IMR-90 (cell line): Measurements from ENCODE around the gene STAT5B. TPM values are rescaled to one million over a fixed set of nuclear protein-coding genes. Genes with fewer than 3 reads are reported as not detected.
A peak's percentile ranks its signal among the peaks of the same experiment; 100 is the strongest.

Experiments
- ATAC-seq: fragments of 200-7000 bp; cut with Tn5 transposase; 2 replicates; pipeline ENCODE4 v1.9.1; 2020; ENCODE audit warnings: low read depth, mild to moderate bottlenecking, moderate library complexity
- BruUV-seq: library from RNA; stranded (reverse); fragments of 400-500 nt; replicated peaks from 2 replicates; lab custom pipeline; 2021; lab: Mats Ljungman, UMichigan
- CTCF ChIA-PET: fragments of 300-600 bp; formaldehyde crosslinking; extraction: SDS; loops from one replicate; lab custom pipeline; 2021; ENCODE audit warnings: antibody characterized with exemption; lab: Yijun Ruan, JAX
- POLR2A ChIA-PET: fragments of 300-600 bp; sonication (Branson Sonifier 250); formaldehyde crosslinking; loops from one replicate; lab custom pipeline; 2022; ENCODE audit warnings: antibody characterized with exemption; ENCODE audit not compliant: unreplicated experiment; lab: Charles Lee
- DNase-seq: peaks from one replicate; pipeline ENCODE4 v3.0.0; 2013
- H2AFZ ChIP-seq: replicated peaks from 2 replicates; pipeline ENCODE3; 2013; ENCODE audit warnings: low read length, mild to moderate bottlenecking; ENCODE audit not compliant: poor library complexity
- H2AK5ac ChIP-seq: 2 replicates; pipeline ENCODE4 v1.6.1; 2013; ENCODE audit warnings: low read depth, low read length, inconsistent platforms
- H2AK9ac ChIP-seq: replicated peaks from 2 replicates; pipeline ENCODE3; 2013; ENCODE audit warnings: mild to moderate bottlenecking, low read depth, low read length, moderate library complexity; ENCODE audit not compliant: poor library complexity
- H2BK120ac ChIP-seq: 2 replicates; pipeline ENCODE4 v1.6.1; 2013; ENCODE audit warnings: low read depth, low read length, inconsistent platforms
- H2BK15ac ChIP-seq: 3 replicates; pipeline ENCODE4 v1.6.1; 2013; ENCODE audit warnings: low read depth, low read length, inconsistent platforms
- H2BK20ac ChIP-seq: 2 replicates; pipeline ENCODE4 v1.6.1; 2013; ENCODE audit warnings: low read depth, mild to moderate bottlenecking, inconsistent platforms, low read length, moderate library complexity
- H2BK5ac ChIP-seq: 2 replicates; pipeline ENCODE4 v1.6.1; 2013; ENCODE audit warnings: mild to moderate bottlenecking, low read depth, low read length, inconsistent platforms; ENCODE audit not compliant: poor library complexity, severe bottlenecking
- H3K14ac ChIP-seq: replicated peaks from 2 replicates; pipeline ENCODE4 v1.6.1; 2013; ENCODE audit warnings: low read depth, low read length, inconsistent platforms
- H3K18ac ChIP-seq: 2 replicates; pipeline ENCODE4 v1.6.1; 2013; ENCODE audit warnings: low read depth, low read length, control low read depth
- H3K23ac ChIP-seq: 2 replicates; pipeline ENCODE4 v1.6.1; 2013; ENCODE audit warnings: low read depth, low read length, inconsistent platforms
- H3K27ac ChIP-seq: 2 replicates; pipeline ENCODE4 v1.5.1; 2013; ENCODE audit warnings: mild to moderate bottlenecking, control low read depth, low read length; ENCODE audit not compliant: insufficient read depth
- H3K27me3 ChIP-seq: 2 replicates; pipeline ENCODE4 v1.6.1; 2013; ENCODE audit warnings: low read length; ENCODE audit not compliant: control insufficient read depth, insufficient read depth
- H3K36me3 ChIP-seq: 2 replicates; pipeline ENCODE4 v1.6.1; 2013; ENCODE audit warnings: low read length, mixed read lengths; ENCODE audit not compliant: control insufficient read depth, insufficient read depth
- H3K4ac ChIP-seq: 2 replicates; pipeline ENCODE4 v1.6.1; 2013; ENCODE audit warnings: low read depth, low read length, inconsistent platforms
- H3K4me1 ChIP-seq: 2 replicates; pipeline ENCODE4 v1.6.1; 2013; ENCODE audit warnings: low read length, mixed read lengths; ENCODE audit not compliant: control insufficient read depth, insufficient read depth
- H3K4me2 ChIP-seq: 2 replicates; pipeline ENCODE4 v1.6.1; 2013; ENCODE audit warnings: low read depth, mild to moderate bottlenecking, control low read depth, low read length, moderate library complexity
- H3K4me3 ChIP-seq: 2 replicates; pipeline ENCODE4 v1.5.1; 2013; ENCODE audit warnings: low read depth, mild to moderate bottlenecking, control low read depth, low read length, moderate library complexity; ENCODE audit not compliant: insufficient read depth
- H3K56ac ChIP-seq: 2 replicates; pipeline ENCODE4 v1.6.1; 2013; ENCODE audit warnings: low read length, inconsistent platforms; ENCODE audit not compliant: insufficient read depth; ENCODE audit errors: extremely low read depth
- H3K79me1 ChIP-seq, 2 experiments: 2 replicates each; pipeline ENCODE4 v1.6.1; 2013; ENCODE audit warnings: low read length in 2 of 2, inconsistent platforms in 1 of 2, low read depth in 1 of 2
- H3K9ac ChIP-seq: 2 replicates; pipeline ENCODE4 v1.6.1; 2013; ENCODE audit warnings: low read depth, low read length, control low read depth
- H3K9me1 ChIP-seq: 2 replicates; pipeline ENCODE4 v1.6.1; 2013; ENCODE audit warnings: low read length, inconsistent platforms; ENCODE audit not compliant: insufficient read depth
- H3K9me3 ChIP-seq: 2 replicates; pipeline ENCODE4 v1.6.1; 2013; ENCODE audit warnings: low read length; ENCODE audit not compliant: control insufficient read depth, insufficient read depth
- H4K20me1 ChIP-seq: 2 replicates; pipeline ENCODE4 v1.6.1; 2013; ENCODE audit warnings: low read length, inconsistent platforms; ENCODE audit not compliant: insufficient read depth
- H4K5ac ChIP-seq: 2 replicates; pipeline ENCODE4 v1.6.1; 2013; ENCODE audit warnings: mild to moderate bottlenecking, low read depth, low read length, control low read depth
- H4K8ac ChIP-seq, 2 experiments: 2 replicates each; pipeline ENCODE4 v1.6.1; 2013; ENCODE audit warnings: low read depth in 2 of 2, low read length in 2 of 2, control low read depth in 1 of 2, inconsistent platforms in 1 of 2
- H4K91ac ChIP-seq: 2 replicates; pipeline ENCODE4 v1.6.1; 2013; ENCODE audit warnings: low read depth, low read length, inconsistent platforms; ENCODE audit not compliant: insufficient read depth
- CEBPB ChIP-seq: IDR thresholded peaks from 2 replicates; pipeline ENCODE4 v1.6.1; 2012; ENCODE audit warnings: low read depth, low read length, improper control_type of control experiment
- CHD1 ChIP-seq: IDR thresholded peaks from 2 replicates; pipeline ENCODE4 v1.6.1; 2012; ENCODE audit warnings: low read depth, low read length, improper control_type of control experiment
- MAZ ChIP-seq: IDR thresholded peaks from 2 replicates; pipeline ENCODE4 v1.6.1; 2012; ENCODE audit warnings: low read depth, mild to moderate bottlenecking, low read length, improper control_type of control experiment, moderate library complexity, borderline replicate concordance
- MXI1 ChIP-seq: IDR thresholded peaks from 2 replicates; pipeline ENCODE4 v1.6.1; 2012; ENCODE audit warnings: low read depth, mild to moderate bottlenecking, low read length, moderate library complexity, borderline replicate concordance
- NFE2L2 ChIP-seq: fragments of 150-350 bp; IDR thresholded peaks from 2 replicates; pipeline ENCODE4 v1.6.1; 2016; ENCODE audit warnings: low read depth, mild to moderate bottlenecking, low read length
- RAD21 ChIP-seq: IDR thresholded peaks from 2 replicates; pipeline ENCODE4 v1.6.1; 2012; ENCODE audit warnings: low read length, improper control_type of control experiment
- RCOR1 ChIP-seq: IDR thresholded peaks from 2 replicates; pipeline ENCODE4 v1.6.1; 2012; ENCODE audit warnings: mild to moderate bottlenecking, low read length, improper control_type of control experiment; ENCODE audit not compliant: insufficient replicate concordance
- RFX5 ChIP-seq: IDR thresholded peaks from 2 replicates; pipeline ENCODE4 v1.8.0; 2012; ENCODE audit warnings: low read depth, mild to moderate bottlenecking, low read length, moderate library complexity
- SMC3 ChIP-seq: fragments of 150-350 bp; IDR thresholded peaks from 2 replicates; pipeline ENCODE4 v1.6.1; 2016; ENCODE audit warnings: low read depth, mild to moderate bottlenecking, antibody characterized with exemption, low read length, moderate library complexity
- WGBS, 2 experiments: methylation state at CpG; one replicate each; pipeline versions ENCODE4 v1.1.5 to v1.1.7; 2013; ENCODE audit warnings: missing lambda C conversion rate in 2 of 2; ENCODE audit not compliant: insufficient read length in 1 of 2; ENCODE audit errors: extremely low coverage in 2 of 2; 5-methylcytosine and 5-hydroxymethylcytosine counted together
- dilution Hi-C: fragments of 300-500 bp; cut with HindIII; formaldehyde crosslinking; loops from one replicate; pipeline ENCODE4 v1.14.3; 2018; ENCODE audit warnings: low sequenced_read_pairs; ENCODE audit not compliant: unreplicated experiment
- in situ Hi-C: fragments of 300-500 bp; cut with MboI; formaldehyde crosslinking; loops from 3 replicates; pipeline ENCODE4 v1.14.3; 2019; ENCODE audit warnings: low sequenced_read_pairs, inconsistent platforms, mixed read lengths
- intact Hi-C: fragments of 100-400 bp; cut with micrococcal nuclease; formaldehyde crosslinking; loops from 2 replicates; pipeline ENCODE4 v1.10.0; 2022
- polyA plus RNA-seq, 3 experiments: library from polyadenylated mRNA; depleted of rRNA; stranded (reverse); fragments of >200 nt; gene quantifications; 2 replicates each; pipeline ENCODE4 v1.2.3, GENCODE V29; 2012; ENCODE audit warnings: low replicate concordance in 1 of 3
- total RNA-seq: library from RNA; depleted of rRNA; stranded (reverse); fragments of >200 nt; gene quantifications from 2 replicates; pipeline ENCODE4 v1.2.3, GENCODE V29; 2012
- TF ChIP-seq, protein P1 (sequence below): fragments of 150-350 bp; IDR thresholded peaks from 2 replicates; pipeline ENCODE4 v1.6.1; 2017; ENCODE audit warnings: mild to moderate bottlenecking, antibody characterized with exemption, low read length, low read depth
- TF ChIP-seq, protein P2 (sequence below): fragments of 150-350 bp; IDR thresholded peaks from 2 replicates; pipeline ENCODE4 v1.6.1; 2016; ENCODE audit warnings: low read depth, mild to moderate bottlenecking, low read length, moderate library complexity, borderline replicate concordance
- TF ChIP-seq, protein P3 (sequence below): conservative IDR thresholded peaks from 2 replicates; pipeline ENCODE4 v1.5.1; 2012; ENCODE audit warnings: mild to moderate bottlenecking, low read depth, low read length, improper control_type of control experiment

Gene STAT5B
- total and polyA plus RNA-seq, 2 of the 4 experiments (the other 2 are of a cell fraction): 24.4 to 29.6 TPM

DNA sequence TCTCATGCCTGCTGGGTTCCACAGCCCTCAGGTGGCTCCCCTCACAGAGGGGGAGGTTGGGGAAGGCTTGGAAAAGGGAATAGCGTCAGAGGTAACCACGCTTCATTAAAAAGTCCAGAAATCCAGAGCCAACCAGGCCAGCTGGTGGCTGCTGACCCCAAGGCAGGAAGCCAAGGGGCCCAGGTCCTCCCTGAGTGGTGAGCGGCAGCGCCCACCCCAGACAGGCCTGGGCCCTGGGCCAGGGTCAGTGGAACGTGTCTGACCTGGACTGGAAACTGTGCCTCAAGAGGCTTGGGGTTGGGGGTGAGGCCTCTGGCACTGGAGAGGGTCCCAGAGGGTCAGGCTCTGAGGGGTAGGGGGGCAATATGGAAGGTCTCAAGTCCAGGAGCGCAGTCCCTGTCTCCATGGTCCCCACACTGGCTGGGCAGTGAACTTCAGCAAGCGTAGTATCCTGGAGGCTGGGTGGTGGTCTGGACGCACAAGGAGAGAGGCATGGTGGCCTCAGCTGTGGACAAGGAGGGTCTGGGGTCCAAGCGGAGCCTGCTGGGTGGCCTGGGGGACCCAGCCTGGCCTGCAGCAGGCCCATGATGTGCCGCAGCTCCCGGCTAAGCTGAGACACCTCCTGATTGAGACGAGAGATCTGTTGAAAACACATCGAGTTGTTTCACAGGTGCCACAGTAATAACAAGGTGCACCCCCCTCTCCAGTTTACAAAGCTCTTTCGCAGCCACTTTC, 116.2 kb downstream of the STAT5B start:
- DNase-seq (no peak), ATAC-seq (no peak)
- no peak overlapping the region for H3K4ac ChIP-seq
- in situ Hi-C loops (no loop called here), dilution Hi-C loops (no loop called here), intact Hi-C loops (no loop called here)
- no peak overlapping the region for H2BK15ac ChIP-seq
- no peak overlapping the region for H3K9ac ChIP-seq
- H2BK5ac ChIP-seq: no peak overlapping the region
- no peak overlapping the region for H2BK20ac ChIP-seq
- H3K18ac ChIP-seq: no peak overlapping the region
- no peak overlapping the region for H4K91ac ChIP-seq
- no peak overlapping the region for H3K14ac ChIP-seq
- no peak overlapping the region for H3K27ac ChIP-seq
- no TSS peak for BruUV-seq
- no peaks in the 10 kb centered on the region for H3K27me3 ChIP-seq
- no peak overlapping the region for H2AK9ac ChIP-seq
- no peak overlapping the region for H3K4me3 ChIP-seq
- ChIA-PET CTCF (no interaction called here), POLR2A (no interaction called here)
- H3K79me1 ChIP-seq: peaks cover 0 to 9% of the 10 kb centered on the region in 2 experiments; a peak in 2 of 4 replicates
- no peaks in the 10 kb centered on the region; the same call in 1 of the 2 replicates for H3K4me1 ChIP-seq
- 14% methylated on average over 1 of the region's 14 CpGs; no CpG with 5 or more reads in 1 of the 2 experiments for WGBS, 2 experiments
- no peaks in the 10 kb centered on the region for H4K20me1 ChIP-seq
- H2AFZ ChIP-seq: peak overlapping the region; percentile 11
- H3K9me1 ChIP-seq: 0 out of 2 replicates have a peak, but pooled peaks cover 6% of the 10 kb centered on the region
- H2AK5ac ChIP-seq: no peak overlapping the region
- H2BK120ac ChIP-seq: no peak overlapping the region
- no peaks in the 10 kb centered on the region for H3K9me3 ChIP-seq
- no peak overlapping the region for H3K4me2 ChIP-seq
- H4K5ac ChIP-seq: no peak overlapping the region
- H4K8ac ChIP-seq: no peak overlapping the region
- H3K23ac ChIP-seq: no peak overlapping the region
- TF ChIP-seq MXI1 (no peak), MAZ (no peak), NFE2L2 (no peak), RCOR1 (no peak), RAD21 (no peak), RFX5 (no peak), CEBPB (no peak), SMC3 (no peak), CHD1 (no peak)
- TF ChIP-seq, protein P1, sequence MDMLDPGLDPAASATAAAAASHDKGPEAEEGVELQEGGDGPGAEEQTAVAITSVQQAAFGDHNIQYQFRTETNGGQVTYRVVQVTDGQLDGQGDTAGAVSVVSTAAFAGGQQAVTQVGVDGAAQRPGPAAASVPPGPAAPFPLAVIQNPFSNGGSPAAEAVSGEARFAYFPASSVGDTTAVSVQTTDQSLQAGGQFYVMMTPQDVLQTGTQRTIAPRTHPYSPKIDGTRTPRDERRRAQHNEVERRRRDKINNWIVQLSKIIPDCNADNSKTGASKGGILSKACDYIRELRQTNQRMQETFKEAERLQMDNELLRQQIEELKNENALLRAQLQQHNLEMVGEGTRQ: no peak
- TF ChIP-seq, protein P2, sequence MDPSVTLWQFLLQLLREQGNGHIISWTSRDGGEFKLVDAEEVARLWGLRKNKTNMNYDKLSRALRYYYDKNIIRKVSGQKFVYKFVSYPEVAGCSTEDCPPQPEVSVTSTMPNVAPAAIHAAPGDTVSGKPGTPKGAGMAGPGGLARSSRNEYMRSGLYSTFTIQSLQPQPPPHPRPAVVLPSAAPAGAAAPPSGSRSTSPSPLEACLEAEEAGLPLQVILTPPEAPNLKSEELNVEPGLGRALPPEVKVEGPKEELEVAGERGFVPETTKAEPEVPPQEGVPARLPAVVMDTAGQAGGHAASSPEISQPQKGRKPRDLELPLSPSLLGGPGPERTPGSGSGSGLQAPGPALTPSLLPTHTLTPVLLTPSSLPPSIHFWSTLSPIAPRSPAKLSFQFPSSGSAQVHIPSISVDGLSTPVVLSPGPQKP: no peak
- TF ChIP-seq, protein P3, sequence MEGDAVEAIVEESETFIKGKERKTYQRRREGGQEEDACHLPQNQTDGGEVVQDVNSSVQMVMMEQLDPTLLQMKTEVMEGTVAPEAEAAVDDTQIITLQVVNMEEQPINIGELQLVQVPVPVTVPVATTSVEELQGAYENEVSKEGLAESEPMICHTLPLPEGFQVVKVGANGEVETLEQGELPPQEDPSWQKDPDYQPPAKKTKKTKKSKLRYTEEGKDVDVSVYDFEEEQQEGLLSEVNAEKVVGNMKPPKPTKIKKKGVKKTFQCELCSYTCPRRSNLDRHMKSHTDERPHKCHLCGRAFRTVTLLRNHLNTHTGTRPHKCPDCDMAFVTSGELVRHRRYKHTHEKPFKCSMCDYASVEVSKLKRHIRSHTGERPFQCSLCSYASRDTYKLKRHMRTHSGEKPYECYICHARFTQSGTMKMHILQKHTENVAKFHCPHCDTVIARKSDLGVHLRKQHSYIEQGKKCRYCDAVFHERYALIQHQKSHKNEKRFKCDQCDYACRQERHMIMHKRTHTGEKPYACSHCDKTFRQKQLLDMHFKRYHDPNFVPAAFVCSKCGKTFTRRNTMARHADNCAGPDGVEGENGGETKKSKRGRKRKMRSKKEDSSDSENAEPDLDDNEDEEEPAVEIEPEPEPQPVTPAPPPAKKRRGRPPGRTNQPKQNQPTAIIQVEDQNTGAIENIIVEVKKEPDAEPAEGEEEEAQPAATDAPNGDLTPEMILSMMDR: no peak
- no peak overlapping the region for H3K56ac ChIP-seq
- no peaks in the 10 kb centered on the region for H3K36me3 ChIP-seq
